Measurements from ENCODE around the gene ACTL7B. TPM values are rescaled to one million over a fixed set of nuclear protein-coding genes. Genes with fewer than 3 reads are reported as not detected.

Gene ACTL7B
- total RNA-seq, 1 donor, result not detected

GRCh38 chr9:108830272-108830671, 25.5 kb downstream of the ACTL7B start:
- TF ChIP-seq CTCF (IDR thresholded peaks at IDR 0.05; ENCODE audit: insufficient read depth, low read length), result no peak
- no peak for DNase-seq (ENCODE audit: low read depth)
- no peak overlapping the region for H3K4me3 ChIP-seq (ENCODE audit: low read depth, low read length)

GRCh38 chr9:108823829-108824228, 32.0 kb downstream of the ACTL7B start:
- H3K4me3 ChIP-seq (ENCODE audit: low read depth, low read length), result no peak overlapping the region
- TF ChIP-seq CTCF (IDR thresholded peaks at IDR 0.05; ENCODE audit: insufficient read depth, low read length), result no peak

GRCh38 chr9:108816037-108816436, 39.7 kb downstream of the ACTL7B start:
- TF ChIP-seq CTCF (IDR thresholded peaks at IDR 0.05; ENCODE audit: insufficient read depth, low read length), result no peak
- DNase-seq (ENCODE audit: low read depth), result no peak
- no peak overlapping the region for H3K4me3 ChIP-seq (ENCODE audit: low read depth, low read length)

More at GRCh38 chr9:108823829-108824228, 32.0 kb downstream of the ACTL7B start:
- DNase-seq (ENCODE audit: low read depth), result no peak

GRCh38 chr9:108815156-108815555, 40.6 kb downstream of the ACTL7B start:
- TF ChIP-seq CTCF (IDR thresholded peaks at IDR 0.05; ENCODE audit: insufficient read depth, low read length), result no peak
- H3K4me3 ChIP-seq (ENCODE audit: low read depth, low read length), result no peak overlapping the region
- no peak for DNase-seq (ENCODE audit: low read depth)

GRCh38 chr9:108813951-108814601, 41.7 kb downstream of the ACTL7B start:
- DNase-seq (ENCODE audit: low read depth), result peak; percentile 40
- no peak overlapping the region for H3K4me3 ChIP-seq (ENCODE audit: low read depth, low read length)
- peak; percentile 35 for TF ChIP-seq CTCF (IDR thresholded peaks at IDR 0.05; ENCODE audit: insufficient read depth, low read length)

GRCh38 chr9:108812396-108813025, 43.3 kb downstream of the ACTL7B start:
- no peak for TF ChIP-seq CTCF (IDR thresholded peaks at IDR 0.05; ENCODE audit: insufficient read depth, low read length)
- no peak overlapping the region for H3K4me3 ChIP-seq (ENCODE audit: low read depth, low read length)

More at GRCh38 chr9:108812396-108813025, 43.3 kb downstream of the ACTL7B start:
- no peak for DNase-seq (ENCODE audit: low read depth)
